Thoracic aorta (tissue), 2 donors: Measurements from ENCODE around the gene ST8SIA3. TPM values are rescaled to one million over a fixed set of nuclear protein-coding genes. Genes with fewer than 3 reads are reported as not detected.

ENCODE experiments used
- ATAC-seq: fragments of 150-250 bp; one replicate; pipeline ENCODE4 v1.8.0; 2017; ENCODE audit warnings: low read depth; ENCODE audit not compliant: insufficient number of reproducible peaks, low FRiP score
- DNase-seq: peaks from one replicate; pipeline ENCODE4 v3.0.0-alpha.2; 2020; ENCODE audit warnings: low spot score
- H3K27ac ChIP-seq, 2 donors: fragments of 200-600 bp; sonication (generic); 1 replicate in 1 of 2; 2 replicates in 1 of 2; pipeline ENCODE4 v1.5.1; 2016; ENCODE audit warnings: mild to moderate bottlenecking in 2 of 2, moderate library complexity in 2 of 2
- H3K27me3 ChIP-seq: fragments of 200-600 bp; sonication (generic); replicated peaks from 2 replicates; pipeline ENCODE4 v1.6.0; 2016; ENCODE audit warnings: mild to moderate bottlenecking; ENCODE audit not compliant: insufficient read depth
- H3K36me3 ChIP-seq: fragments of 200-600 bp; sonication (generic); one replicate; pipeline ENCODE4 v1.5.1; 2016
- H3K4me1 ChIP-seq, 2 donors: fragments of 200-600 bp; sonication (generic); 1 replicate in 1 of 2; 2 replicates in 1 of 2; pipeline versions ENCODE4 v1.5.1 to v1.6.0; 2016; ENCODE audit warnings: low read depth in 2 of 2, mild to moderate bottlenecking in 1 of 2; ENCODE audit not compliant: control insufficient read depth in 1 of 2
- H3K4me3 ChIP-seq: fragments of 200-600 bp; sonication (generic); 2 replicates; pipeline ENCODE4 v1.5.1; 2016; ENCODE audit warnings: mild to moderate bottlenecking
- H3K9me3 ChIP-seq: fragments of 200-600 bp; sonication (generic); 2 replicates; pipeline ENCODE4 v1.5.1; 2016
- CTCF ChIP-seq: fragments of 200-600 bp; sonication (generic); IDR thresholded peaks from one replicate; pipeline ENCODE4 v1.5.1; 2019; ENCODE audit warnings: antibody characterized with exemption
- total RNA-seq, 2 donors: library from RNA; depleted of rRNA; stranded (reverse); fragments of >200 nt; gene quantifications; one replicate each; pipeline versions ENCODE4 v1.1.0 to v1.2.3, GENCODE V29; 2016

Gene ST8SIA3
- total RNA-seq = not detected

GRCh38 chr18:57352271-57352701, at the start of gene ST8SIA3:
Gene ST8SIA3, plus strand, starts transcription at chr18:57352557. Its CDS starts 290 bp downstream, at chr18:57352847.
- Histone ChIP-seq H3K27ac (no peak within 1 kb of the TSS), H3K27me3 (no peaks in the 10 kb centered on the region), H3K9me3 (no peaks in the 10 kb centered on the region), H3K36me3 (no peaks in the 10 kb centered on the region), H3K4me3 (no peak within 1 kb of the TSS), H3K4me1 (no peaks in the 10 kb centered on the region)
- ATAC-seq = no peak
- no peak for DNase-seq
- TF ChIP-seq CTCF = no peak

- Histone ChIP-seq H3K4me1 (no peaks in the 10 kb centered on the region), H3K36me3 (no peaks in the 10 kb centered on the region), H3K9me3 (no peaks in the 10 kb centered on the region), H3K27me3 (no peaks in the 10 kb centered on the region), H3K27ac (no peak overlapping the region), H3K4me3 (no peak overlapping the region)
- TF ChIP-seq CTCF = no peak
- ATAC-seq (no peak), DNase-seq (no peak)
These were observed 40.9 kb upstream of the ST8SIA3 start for GRCh38 chr18:57311472-57311871.

- Histone ChIP-seq H3K27me3 (no peaks in the 10 kb centered on the region), H3K4me3 (no peak overlapping the region), H3K9me3 (no peaks in the 10 kb centered on the region), H3K4me1 (no peaks in the 10 kb centered on the region), H3K36me3 (no peaks in the 10 kb centered on the region), H3K27ac (no peak overlapping the region)
- DNase-seq = no peak
- no peak for TF ChIP-seq CTCF
- no peak for ATAC-seq
These were observed 39.8 kb upstream of the ST8SIA3 start for GRCh38 chr18:57312346-57313144.

- DNase-seq = no peak
- ATAC-seq = no peak
- Histone ChIP-seq H3K27ac (no peak overlapping the region), H3K36me3 (no peaks in the 10 kb centered on the region), H3K4me1 (no peaks in the 10 kb centered on the region), H3K4me3 (no peak overlapping the region), H3K27me3 (no peaks in the 10 kb centered on the region), H3K9me3 (no peaks in the 10 kb centered on the region)
- no peak for TF ChIP-seq CTCF
These were observed 31.8 kb upstream of the ST8SIA3 start for GRCh38 chr18:57320603-57321002.

- no peak overlapping the region for H3K27ac ChIP-seq
- no peak for TF ChIP-seq CTCF
- ATAC-seq = no peak
- H3K4me3 ChIP-seq = no peak overlapping the region
- H3K9me3 ChIP-seq = no peaks in the 10 kb centered on the region
- H3K36me3 ChIP-seq = no peaks in the 10 kb centered on the region
- H3K27me3 ChIP-seq = no peaks in the 10 kb centered on the region
- no peak for DNase-seq
- H3K4me1 ChIP-seq = no peaks in the 10 kb centered on the region
These were observed 26.7 kb upstream of the ST8SIA3 start for GRCh38 chr18:57325491-57326166.
